CMK (cell line): ENCODE results near the gene CELF4.
"Not testable (repeated sequence)": the region's sequence is repeated elsewhere in the genome, so short reads cannot be mapped to it uniquely, and the experiment has no call there.

ENCODE experiments used
- DNase-seq: peaks from one replicate; pipeline ENCODE4 v3.0.0-alpha.2; 2010; ENCODE audit warnings: low read depth

Gene CELF4

DNA sequence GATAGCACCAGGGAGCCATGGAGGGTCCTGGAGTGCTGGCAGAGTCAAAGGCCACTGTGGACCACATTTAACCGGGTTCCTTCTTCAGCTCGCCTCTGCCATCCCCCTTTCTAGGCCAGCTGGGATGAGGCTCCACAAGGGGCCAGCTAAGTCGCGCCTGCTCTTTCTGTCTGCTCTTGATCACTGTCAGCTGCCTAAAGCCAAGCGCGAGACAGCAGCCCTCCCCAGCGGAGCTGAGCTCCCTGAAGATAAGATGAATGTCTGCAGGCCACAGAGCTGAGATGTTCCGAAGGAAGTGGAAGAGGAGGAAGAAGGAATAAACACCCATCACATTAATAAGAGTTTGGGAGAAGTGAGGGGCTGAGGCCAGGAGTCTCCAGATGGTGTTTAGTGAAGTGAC lies 99.6 kb downstream of the CELF4 start:
- no peak for DNase-seq

GRCh38 chr18:37464257-37464656 lies 101.3 kb downstream of the CELF4 start:
- DNase-seq, result no peak

DNA sequence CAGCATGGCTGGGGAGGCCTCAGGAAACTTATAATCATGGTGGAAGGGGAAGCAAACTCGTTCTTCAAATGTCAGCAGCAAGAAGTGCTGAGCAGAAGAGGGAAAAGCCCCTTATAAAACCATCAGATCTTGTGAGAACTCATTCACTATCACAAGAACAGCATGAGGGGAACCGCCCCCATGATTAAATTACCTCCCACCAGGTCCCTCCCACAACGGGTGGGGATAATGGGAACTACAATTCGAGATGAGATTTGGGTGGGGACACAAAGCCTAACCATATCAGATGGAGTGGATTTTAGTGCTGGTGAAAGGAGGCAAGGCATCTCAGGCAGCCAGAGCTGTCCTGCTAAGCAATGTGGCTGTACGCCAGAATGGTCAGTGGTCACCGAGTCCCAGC lies 104.3 kb downstream of the CELF4 start:
- not testable (repeated sequence) for DNase-seq

GRCh38 chr18:37460604-37461003 lies 105.0 kb downstream of the CELF4 start:
- no peak for DNase-seq

DNA sequence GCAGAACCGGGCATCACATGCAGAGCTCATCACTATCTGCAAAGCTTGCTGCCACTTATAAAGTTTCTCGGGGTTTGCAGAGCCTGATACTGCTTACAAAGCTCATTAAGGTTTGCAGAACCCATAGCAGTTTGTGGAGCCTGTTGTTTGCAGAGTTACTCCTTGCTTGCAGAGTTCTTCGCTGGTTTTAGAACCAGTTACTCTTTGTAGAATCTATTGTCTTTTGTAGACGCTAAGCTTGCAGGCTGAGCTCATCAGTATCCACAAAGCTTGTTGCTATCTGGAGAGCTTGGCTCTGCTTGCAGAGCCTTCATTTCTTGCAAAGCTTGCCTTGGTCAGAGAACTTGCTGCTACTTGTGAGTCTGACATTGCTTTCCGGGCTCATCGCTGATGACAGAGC lies 106.9 kb downstream of the CELF4 start:
- no peak for DNase-seq

DNA sequence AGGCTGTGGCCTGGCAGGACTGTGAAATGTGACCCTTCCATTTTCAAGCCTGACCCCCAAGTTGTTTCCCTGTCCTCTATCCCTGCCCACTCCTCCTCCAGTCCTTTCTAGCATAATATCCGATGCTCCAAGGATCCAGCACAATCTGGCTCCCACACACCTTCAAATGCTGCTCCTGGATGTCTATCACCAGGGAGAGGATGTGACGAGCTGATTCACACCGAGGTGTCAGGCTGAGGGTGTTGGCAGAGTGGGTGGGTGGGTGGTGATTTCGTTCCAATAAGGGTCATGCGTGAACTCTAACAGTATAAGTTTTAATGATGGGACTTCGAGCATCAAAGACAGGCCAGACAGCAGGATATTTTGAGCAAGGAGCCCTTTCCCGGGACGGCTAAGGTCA lies 107.8 kb downstream of the CELF4 start:
- no peak for DNase-seq

GRCh38 chr18:37457341-37457740 lies 108.3 kb downstream of the CELF4 start:
- no peak for DNase-seq

GRCh38 chr18:37456873-37457272 lies 108.7 kb downstream of the CELF4 start:
- no peak for DNase-seq

- DNase-seq, result no peak
These were observed 109.2 kb downstream of the CELF4 start for GRCh38 chr18:37456395-37456794.

GRCh38 chr18:37453752-37454151 lies 111.8 kb downstream of the CELF4 start:
- DNase-seq, result no peak

GRCh38 chr18:37452682-37453385 lies 112.8 kb downstream of the CELF4 start:
- no peak for DNase-seq

GRCh38 chr18:37452015-37452414 lies 113.6 kb downstream of the CELF4 start:
- no peak for DNase-seq

- no peak for DNase-seq
These were observed 114.3 kb downstream of the CELF4 start for GRCh38 chr18:37451239-37451825.

DNA sequence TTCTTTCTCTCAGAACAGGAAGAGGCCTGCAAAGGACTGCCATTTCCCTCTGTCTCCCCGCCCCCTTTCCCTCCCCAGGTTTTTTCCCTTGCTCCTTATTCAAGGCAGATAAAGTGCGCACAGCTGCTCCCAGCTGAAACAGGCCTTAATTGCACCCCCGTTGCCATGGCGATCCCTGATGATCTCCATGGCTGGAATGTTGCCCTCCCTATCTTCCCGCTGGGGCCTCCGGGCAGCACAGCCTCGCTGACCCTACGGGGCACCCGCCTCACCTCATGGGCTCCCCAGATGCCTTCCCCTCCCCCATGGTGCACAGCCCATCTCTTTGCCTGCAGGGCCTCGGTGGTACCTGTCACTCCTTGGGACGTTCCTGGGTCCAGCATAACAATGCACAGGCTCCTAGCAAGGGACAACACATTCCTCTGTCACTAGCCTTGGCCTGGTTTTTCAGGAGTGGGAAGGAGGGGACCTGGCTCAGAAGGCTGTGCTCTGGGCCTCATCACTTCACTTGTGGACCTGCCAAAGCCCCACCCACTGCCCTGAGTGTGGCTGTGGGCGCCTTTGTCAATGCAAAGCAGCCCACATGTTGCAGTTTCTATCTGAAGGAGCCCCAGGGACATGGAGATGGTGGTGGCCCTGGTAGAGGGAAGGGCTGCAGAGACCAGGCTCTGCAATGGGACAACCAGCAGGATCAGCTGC lies 115.0 kb downstream of the CELF4 start:
- DNase-seq, result no peak

GRCh38 chr18:37449618-37450017 lies 116.0 kb downstream of the CELF4 start:
- no peak for DNase-seq

GRCh38 chr18:37448946-37449345 lies 116.7 kb downstream of the CELF4 start:
- no peak for DNase-seq

DNA sequence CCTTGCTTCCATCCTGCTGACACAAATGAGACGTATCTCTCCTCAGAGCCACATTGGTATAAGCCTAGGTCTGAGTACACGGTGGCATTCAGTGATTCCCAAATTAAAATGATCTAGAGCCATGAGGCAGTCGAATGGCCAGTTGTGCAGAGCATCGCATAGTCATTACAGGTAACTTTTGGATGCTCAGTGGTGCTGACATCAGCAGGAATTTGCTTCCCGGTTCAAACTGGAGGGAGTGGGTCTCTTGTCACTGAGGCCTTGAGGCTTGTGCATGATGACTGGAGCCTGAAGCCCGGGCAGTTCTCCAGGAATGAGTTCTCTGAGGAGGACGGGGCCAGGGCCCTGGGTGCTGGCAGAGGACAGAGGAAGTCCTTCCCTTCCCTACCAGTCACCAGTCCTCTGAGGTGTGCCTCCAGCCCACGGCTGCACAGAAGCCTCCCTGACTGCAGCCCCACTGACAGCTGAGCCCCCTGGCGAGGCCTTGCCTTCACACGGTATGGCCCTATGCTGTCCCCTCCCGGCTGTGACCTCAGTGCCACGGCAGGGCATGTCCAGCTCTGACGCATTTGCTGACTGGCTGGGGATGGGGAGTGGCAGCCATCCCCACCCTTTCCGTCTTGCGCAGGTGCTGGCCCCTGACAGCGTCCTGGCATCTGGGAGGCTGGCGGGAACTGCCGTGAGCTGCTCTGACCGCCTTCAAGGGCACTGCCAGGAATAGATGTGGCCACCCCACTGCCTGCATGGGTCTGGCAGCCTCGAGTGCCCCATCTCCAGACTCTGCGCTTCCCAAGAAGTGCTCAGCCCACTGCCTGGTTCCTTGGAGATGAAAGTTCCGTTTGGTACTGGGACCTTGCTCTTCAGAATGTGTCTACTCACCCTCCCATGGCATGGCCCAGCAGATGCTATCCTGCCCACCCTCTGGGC lies 117.4 kb downstream of the CELF4 start:
- DNase-seq, result no peak

GRCh38 chr18:37445836-37446235 lies 119.8 kb downstream of the CELF4 start:
- DNase-seq, result no peak

- DNase-seq, result no peak
These were observed 120.2 kb downstream of the CELF4 start for GRCh38 chr18:37445368-37445767.

DNA sequence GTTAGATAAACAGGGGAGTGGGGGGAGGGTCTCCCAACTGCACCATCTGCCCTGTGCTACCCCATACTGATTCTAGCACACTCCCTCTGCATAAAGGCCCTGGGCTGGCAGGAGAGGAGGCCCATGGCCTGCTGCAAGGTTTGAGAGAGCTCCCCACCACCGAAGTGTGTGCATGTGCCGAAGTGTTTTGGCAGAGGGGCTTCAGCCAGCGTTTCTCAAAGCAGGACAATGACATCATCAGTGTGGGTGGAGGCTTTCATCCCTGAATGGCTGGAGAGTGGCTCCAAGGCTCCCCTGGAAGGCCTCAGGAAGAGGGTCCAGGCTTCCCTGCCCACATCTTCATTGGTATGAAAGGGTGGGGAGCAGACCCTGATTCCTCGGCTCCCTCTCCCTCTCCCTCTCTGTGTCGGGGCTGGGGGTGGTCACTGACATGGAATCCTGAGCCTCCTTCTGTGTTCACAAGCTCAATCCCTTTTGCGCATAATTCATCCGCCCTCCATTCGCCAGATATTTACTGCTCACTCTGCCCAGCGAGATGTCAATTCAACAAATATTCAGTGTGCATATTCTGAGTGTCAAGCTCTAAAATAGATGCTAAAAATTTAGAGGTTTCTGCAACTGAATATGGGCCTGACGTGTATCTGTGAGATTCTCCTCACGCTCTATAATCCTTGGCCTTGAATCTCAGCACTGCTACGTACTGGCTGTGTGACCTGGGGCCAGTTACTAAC lies 122.1 kb downstream of the CELF4 start:
- no peak for DNase-seq

- DNase-seq, result no peak
These were observed 123.1 kb downstream of the CELF4 start for GRCh38 chr18:37442477-37442876.

DNA sequence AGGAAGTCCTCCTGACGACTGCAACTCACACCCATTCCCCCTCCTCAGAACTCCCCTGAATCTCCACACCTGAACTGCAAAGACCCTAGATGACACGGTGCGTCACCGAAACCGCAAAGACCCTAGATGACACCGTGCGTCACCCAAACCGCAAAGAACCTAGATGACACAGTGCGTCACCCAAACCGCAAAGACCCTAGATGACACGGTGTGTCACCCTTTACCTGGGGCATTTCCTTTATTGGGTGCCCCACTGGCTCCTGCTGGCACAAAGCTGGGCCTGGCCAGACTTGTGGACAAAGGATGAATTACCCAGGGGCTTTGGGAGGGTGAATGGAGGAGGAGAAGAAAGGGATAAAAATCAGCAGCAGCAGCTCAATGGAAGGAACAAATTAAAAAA lies 123.8 kb downstream of the CELF4 start:
- no peak for DNase-seq
